ENCODE measurements around the gene RPS6KC1. TPM values are rescaled to one million over a fixed set of nuclear protein-coding genes. Genes with fewer than 3 reads are reported as not detected.
"Not testable (repeated sequence)": the region's sequence is repeated elsewhere in the genome, so short reads cannot be mapped to it uniquely, and the experiment has no call there.

The RPS6KC1 gene
- total RNA-seq, 1 experiment from 2014 or later: 28.3 TPM

DNA sequence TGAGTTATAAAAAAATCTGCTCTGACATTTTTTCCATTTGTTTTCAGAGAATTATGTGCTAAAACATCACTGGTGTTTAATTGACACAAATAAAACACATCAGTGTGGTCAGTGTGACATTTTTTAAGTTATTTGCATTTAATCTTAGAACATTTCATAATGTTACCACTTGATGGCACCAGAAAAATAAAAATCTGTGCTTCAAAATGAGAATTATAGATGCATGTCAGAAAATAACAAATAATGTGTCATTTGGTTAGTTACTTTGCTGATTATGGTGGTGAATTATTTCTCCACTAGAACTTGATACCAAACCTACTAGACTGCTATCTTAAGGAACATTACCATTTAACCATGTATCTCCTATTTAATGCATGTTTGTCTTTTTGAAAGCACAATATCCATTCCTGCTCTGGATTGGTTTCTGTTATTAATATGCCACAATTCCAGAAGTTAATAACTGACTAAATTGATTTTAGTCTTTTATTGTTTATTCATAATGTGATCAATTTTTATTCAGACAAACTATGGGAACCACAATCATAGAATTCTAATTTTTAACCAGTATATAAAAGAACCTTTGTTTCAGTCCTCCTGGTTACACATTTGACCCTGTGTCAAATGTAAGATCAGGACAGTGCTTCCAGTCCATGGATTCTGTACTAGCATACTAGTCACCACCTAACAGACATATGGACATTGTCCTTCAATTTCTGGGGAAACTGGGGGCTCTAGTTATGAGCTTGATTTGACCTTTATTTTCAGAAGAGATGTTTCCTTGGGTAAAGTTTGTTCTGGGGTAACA is 81.0 kb downstream of the RPS6KC1 start:
- Histone ChIP-seq H3K27me3 (ENCODE audit: control insufficient read depth, insufficient read depth, low read length) (no peaks in the 10 kb centered on the region), H3K36me3 (replicated peaks; ENCODE audit: control insufficient read depth, insufficient read depth, low read length) (no peaks in the 10 kb centered on the region), H3K4me3 (ENCODE audit: insufficient read depth, low read depth, low read length) (no peak overlapping the region)
- no peak for DNase-seq

GRCh38 chr1:213135572-213135971 is 84.5 kb downstream of the RPS6KC1 start:
- H3K4me3 ChIP-seq (ENCODE audit: insufficient read depth, low read depth, low read length): no peak overlapping the region
- no peaks in the 10 kb centered on the region for H3K36me3 ChIP-seq (replicated peaks; ENCODE audit: control insufficient read depth, insufficient read depth, low read length)
- DNase-seq: no peak
- no peaks in the 10 kb centered on the region for H3K27me3 ChIP-seq (ENCODE audit: control insufficient read depth, insufficient read depth, low read length)

DNA sequence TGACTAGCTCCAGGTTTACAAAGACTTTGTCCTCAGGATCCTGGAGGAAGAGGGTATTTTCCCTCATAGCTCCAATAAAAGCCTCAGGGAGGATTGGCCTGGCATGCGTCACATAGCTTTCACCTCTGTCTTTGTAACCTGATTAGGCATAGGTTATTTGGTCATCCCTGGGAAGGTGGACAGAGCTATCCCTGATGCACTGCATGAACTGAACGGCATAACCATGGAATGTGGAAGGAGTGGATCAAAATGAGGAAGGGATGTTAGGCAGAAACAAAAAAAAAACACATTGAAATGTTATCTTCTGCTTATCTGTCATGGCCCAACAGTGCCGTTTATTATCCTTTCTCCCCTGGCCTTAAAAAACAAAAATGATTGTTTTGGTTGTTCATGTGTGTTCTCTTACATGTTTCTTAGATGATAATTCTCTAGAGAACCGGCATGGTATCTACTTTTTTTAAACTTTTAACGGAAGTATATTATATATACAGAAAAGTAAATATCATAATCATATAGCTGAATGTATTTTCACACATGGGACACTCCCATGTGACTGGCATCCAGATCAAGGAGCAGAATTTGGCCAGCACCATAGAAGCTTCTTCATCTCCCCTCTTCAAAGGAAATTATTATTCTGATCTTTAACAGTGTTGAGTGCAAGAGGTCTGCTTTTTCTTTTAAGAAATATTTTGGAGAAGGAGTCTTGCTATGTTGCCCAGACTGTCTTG is 85.3 kb downstream of the RPS6KC1 start:
- Histone ChIP-seq H3K36me3 (replicated peaks; ENCODE audit: control insufficient read depth, insufficient read depth, low read length) (no peaks in the 10 kb centered on the region), H3K27me3 (ENCODE audit: control insufficient read depth, insufficient read depth, low read length) (no peaks in the 10 kb centered on the region), H3K4me3 (ENCODE audit: insufficient read depth, low read depth, low read length) (no peak overlapping the region)
- DNase-seq: no peak

- Histone ChIP-seq H3K4me3 (ENCODE audit: insufficient read depth, low read depth, low read length) (no peak overlapping the region), H3K27me3 (ENCODE audit: control insufficient read depth, insufficient read depth, low read length) (no peaks in the 10 kb centered on the region), H3K36me3 (replicated peaks; ENCODE audit: control insufficient read depth, insufficient read depth, low read length) (no peaks in the 10 kb centered on the region)
- DNase-seq: no peak
These were observed 87.3 kb downstream of the RPS6KC1 start for GRCh38 chr1:213138391-213138790.

GRCh38 chr1:213138892-213139291 is 87.9 kb downstream of the RPS6KC1 start:
- no peak for DNase-seq

GRCh38 chr1:213148905-213149304 is 97.9 kb downstream of the RPS6KC1 start:
- no peaks in the 10 kb centered on the region for H3K36me3 ChIP-seq (replicated peaks; ENCODE audit: control insufficient read depth, insufficient read depth, low read length)
- no peaks in the 10 kb centered on the region for H3K27me3 ChIP-seq (ENCODE audit: control insufficient read depth, insufficient read depth, low read length)
- H3K4me3 ChIP-seq (ENCODE audit: insufficient read depth, low read depth, low read length): no peak overlapping the region
- no peak for DNase-seq

More at GRCh38 chr1:213138892-213139291, 87.9 kb downstream of the RPS6KC1 start:
- no peaks in the 10 kb centered on the region for H3K27me3 ChIP-seq (ENCODE audit: control insufficient read depth, insufficient read depth, low read length)
- no peak overlapping the region for H3K4me3 ChIP-seq (ENCODE audit: insufficient read depth, low read depth, low read length)
- no peaks in the 10 kb centered on the region for H3K36me3 ChIP-seq (replicated peaks; ENCODE audit: control insufficient read depth, insufficient read depth, low read length)

DNA sequence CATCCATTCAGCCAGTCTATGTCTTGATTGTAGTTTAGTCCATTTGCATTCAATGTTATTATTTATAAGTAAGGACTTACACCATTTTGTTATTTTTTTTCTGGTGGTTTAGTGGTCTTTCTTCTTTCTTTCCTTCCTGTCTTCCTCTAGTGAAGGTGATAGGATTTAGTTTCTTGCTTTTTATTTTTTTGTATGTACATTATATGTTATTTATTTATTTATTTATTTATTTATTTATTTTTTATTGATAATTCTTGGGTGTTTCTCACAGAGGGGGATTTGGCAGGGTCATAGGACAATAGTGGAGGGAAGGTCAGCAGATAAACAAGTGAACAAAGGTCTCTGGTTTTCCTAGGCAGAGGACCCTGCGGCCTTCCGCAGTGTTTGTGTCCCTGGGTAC is 99.0 kb downstream of the RPS6KC1 start:
- H3K4me3 ChIP-seq (ENCODE audit: insufficient read depth, low read depth, low read length); DNase-seq; H3K36me3 ChIP-seq (replicated peaks; ENCODE audit: control insufficient read depth, insufficient read depth, low read length); H3K27me3 ChIP-seq (ENCODE audit: control insufficient read depth, insufficient read depth, low read length): not testable (repeated sequence)

GRCh38 chr1:213154056-213154685 is 103.1 kb downstream of the RPS6KC1 start:
- no peaks in the 10 kb centered on the region for H3K27me3 ChIP-seq (ENCODE audit: control insufficient read depth, insufficient read depth, low read length)
- no peak for DNase-seq
- H3K4me3 ChIP-seq (ENCODE audit: insufficient read depth, low read depth, low read length): no peak overlapping the region
- no peaks in the 10 kb centered on the region for H3K36me3 ChIP-seq (replicated peaks; ENCODE audit: control insufficient read depth, insufficient read depth, low read length)

GRCh38 chr1:213159376-213159775 is 108.3 kb downstream of the RPS6KC1 start:
- DNase-seq: no peak
- no peak overlapping the region for H3K4me3 ChIP-seq (ENCODE audit: insufficient read depth, low read depth, low read length)
- H3K27me3 ChIP-seq (ENCODE audit: control insufficient read depth, insufficient read depth, low read length): no peaks in the 10 kb centered on the region
- H3K36me3 ChIP-seq (replicated peaks; ENCODE audit: control insufficient read depth, insufficient read depth, low read length): no peaks in the 10 kb centered on the region

DNA sequence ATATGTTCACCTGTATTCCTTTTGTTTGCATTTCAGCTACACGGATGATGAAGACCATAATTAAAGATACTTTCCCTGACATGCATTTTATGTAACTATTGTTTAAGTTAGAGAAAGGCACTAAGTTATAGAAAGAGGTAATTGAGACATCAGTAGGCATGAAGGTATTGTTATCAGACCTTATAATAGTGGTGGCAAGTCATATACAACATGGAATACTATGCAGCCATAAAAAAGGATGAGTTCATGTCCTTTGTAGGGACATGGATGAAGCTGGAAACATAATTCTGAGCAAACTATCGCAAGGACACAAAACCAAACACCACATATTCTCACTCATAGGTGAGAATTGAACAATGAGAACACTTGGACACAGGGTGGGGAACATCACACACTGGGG is 109.4 kb downstream of the RPS6KC1 start:
- not testable (repeated sequence) for H3K27me3 ChIP-seq (ENCODE audit: control insufficient read depth, insufficient read depth, low read length); DNase-seq; H3K36me3 ChIP-seq (replicated peaks; ENCODE audit: control insufficient read depth, insufficient read depth, low read length); H3K4me3 ChIP-seq (ENCODE audit: insufficient read depth, low read depth, low read length)

- DNase-seq: no peak
- H3K4me3 ChIP-seq (ENCODE audit: insufficient read depth, low read depth, low read length): no peak overlapping the region
- H3K36me3 ChIP-seq (replicated peaks; ENCODE audit: control insufficient read depth, insufficient read depth, low read length): no peaks in the 10 kb centered on the region
- no peaks in the 10 kb centered on the region for H3K27me3 ChIP-seq (ENCODE audit: control insufficient read depth, insufficient read depth, low read length)
These were observed 111.3 kb downstream of the RPS6KC1 start for GRCh38 chr1:213162338-213162737.

DNA sequence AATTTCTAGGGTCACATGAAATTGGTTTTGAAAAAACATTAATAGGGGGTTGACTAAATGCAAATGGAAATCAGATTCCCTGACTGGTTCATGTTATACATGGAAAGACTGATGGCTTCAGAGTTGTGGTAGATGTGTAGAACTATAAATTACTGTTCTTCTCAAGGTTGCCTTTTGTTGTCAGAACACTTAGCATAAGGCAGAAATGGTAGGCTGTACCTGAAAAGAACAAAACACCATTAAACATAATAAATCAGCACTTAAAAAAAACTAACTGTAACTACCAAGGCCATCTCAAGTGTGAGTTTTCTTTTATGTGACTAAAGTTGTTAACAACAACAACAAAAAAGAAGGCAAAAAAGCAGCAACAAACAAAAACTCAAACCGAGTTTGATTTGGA is 111.8 kb downstream of the RPS6KC1 start:
- Histone ChIP-seq H3K4me3 (ENCODE audit: insufficient read depth, low read depth, low read length) (no peak overlapping the region), H3K36me3 (replicated peaks; ENCODE audit: control insufficient read depth, insufficient read depth, low read length) (no peaks in the 10 kb centered on the region), H3K27me3 (ENCODE audit: control insufficient read depth, insufficient read depth, low read length) (no peaks in the 10 kb centered on the region)
- DNase-seq: no peak

DNA sequence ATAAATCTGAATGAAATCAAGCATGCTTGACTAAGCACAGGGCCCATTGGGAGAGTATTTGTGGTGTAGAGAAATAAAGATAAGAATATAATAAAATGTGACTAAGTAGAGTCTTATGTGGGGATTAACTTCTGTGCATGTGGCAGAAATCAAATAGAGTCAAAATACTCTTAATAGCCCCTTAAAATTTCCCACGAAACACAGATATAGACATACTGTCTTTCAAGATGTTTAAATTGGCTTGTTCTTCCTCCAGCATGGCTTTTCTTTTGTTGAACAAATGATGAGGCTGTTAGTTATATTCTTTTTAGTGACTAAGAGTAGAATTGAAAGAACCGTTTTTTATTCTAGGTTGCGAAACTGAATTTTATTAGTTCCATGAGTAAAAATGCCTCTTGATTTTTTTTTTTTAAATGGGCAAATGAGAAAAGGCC is 112.3 kb downstream of the RPS6KC1 start:
- no peak for DNase-seq

DNA sequence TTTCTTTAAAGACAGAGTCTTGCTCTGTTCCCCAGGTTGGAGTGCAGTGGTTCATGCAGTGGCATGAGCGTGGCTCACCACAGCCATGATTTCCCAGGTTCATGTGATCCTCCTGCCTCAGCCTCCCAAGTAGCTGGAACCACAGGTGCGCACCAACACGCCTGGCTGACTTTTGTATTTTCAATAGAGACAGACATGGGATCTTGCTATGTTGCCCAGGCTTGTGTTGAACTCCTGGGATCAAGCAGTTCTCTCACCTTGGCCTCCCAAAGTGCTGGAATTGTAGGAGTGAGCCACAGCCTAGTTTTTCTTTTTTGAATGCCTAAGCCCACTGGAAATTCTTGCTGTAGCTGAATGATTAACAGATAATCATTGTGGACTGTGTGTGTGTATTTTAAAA is 113.5 kb downstream of the RPS6KC1 start:
- no peak for DNase-seq

More for the DNA sequence above, 112.3 kb downstream of the RPS6KC1 start:
- Histone ChIP-seq H3K36me3 (replicated peaks; ENCODE audit: control insufficient read depth, insufficient read depth, low read length) (no peaks in the 10 kb centered on the region), H3K27me3 (ENCODE audit: control insufficient read depth, insufficient read depth, low read length) (no peaks in the 10 kb centered on the region), H3K4me3 (ENCODE audit: insufficient read depth, low read depth, low read length) (no peak overlapping the region)

GRCh38 chr1:213166852-213167251 is 115.8 kb downstream of the RPS6KC1 start:
- DNase-seq: no peak
- Histone ChIP-seq H3K27me3 (ENCODE audit: control insufficient read depth, insufficient read depth, low read length) (no peaks in the 10 kb centered on the region), H3K36me3 (replicated peaks; ENCODE audit: control insufficient read depth, insufficient read depth, low read length) (no peaks in the 10 kb centered on the region), H3K4me3 (ENCODE audit: insufficient read depth, low read depth, low read length) (no peak overlapping the region)

More for the DNA sequence above, 113.5 kb downstream of the RPS6KC1 start:
- no peak overlapping the region for H3K4me3 ChIP-seq (ENCODE audit: insufficient read depth, low read depth, low read length)
- no peaks in the 10 kb centered on the region for H3K27me3 ChIP-seq (ENCODE audit: control insufficient read depth, insufficient read depth, low read length)
- no peaks in the 10 kb centered on the region for H3K36me3 ChIP-seq (replicated peaks; ENCODE audit: control insufficient read depth, insufficient read depth, low read length)

Data from H7 (cell line).